Muscle of leg (tissue), 11 donors: ENCODE data around the gene LIPK. TPM values are rescaled to one million over a fixed set of nuclear protein-coding genes. Genes with fewer than 3 reads are reported as not detected.
A peak's percentile ranks its signal among the peaks of the same experiment; 100 is the strongest.

Experiments used
- DNase-seq: peaks from one replicate; pipeline ENCODE4 v3.0.0; 2013
- H3K27ac ChIP-seq: one replicate; pipeline ENCODE4 v1.5.1; 2013; ENCODE audit warnings: mild to moderate bottlenecking, low read length, control low read depth
- H3K27me3 ChIP-seq: one replicate; pipeline ENCODE4 v1.6.1; 2013; ENCODE audit warnings: low read length; ENCODE audit not compliant: control insufficient read depth, insufficient read depth
- H3K36me3 ChIP-seq: one replicate; pipeline ENCODE4 v1.6.1; 2013; ENCODE audit warnings: low read length; ENCODE audit not compliant: control insufficient read depth, insufficient read depth
- H3K4me1 ChIP-seq: one replicate; pipeline ENCODE4 v1.6.1; 2013; ENCODE audit warnings: low read length; ENCODE audit not compliant: control insufficient read depth, insufficient read depth
- H3K4me3 ChIP-seq: one replicate; pipeline ENCODE4 v1.5.1; 2013; ENCODE audit warnings: low read length, control low read depth
- H3K9me3 ChIP-seq: replicated peaks from 2 replicates; pipeline ENCODE4 v1.6.1; 2013; ENCODE audit warnings: low read depth, low read length; ENCODE audit not compliant: control insufficient read depth
- WGBS: methylation state at CpG from one replicate; pipeline ENCODE4 v1.1.5; 2013; ENCODE audit warnings: missing lambda C conversion rate; ENCODE audit not compliant: insufficient coverage; 5-methylcytosine and 5-hydroxymethylcytosine counted together
- polyA plus RNA-seq, 8 donors: library from polyadenylated mRNA; unstranded; fragments of 120-200 nt; gene quantifications; one replicate each; pipeline versions ENCODE4 v1.2.1 to v1.2.3, GENCODE V29; 2013; ENCODE audit warnings: inconsistent platforms in 1 of 8, low replicate concordance in 1 of 8; ENCODE audit not compliant: insufficient read length in 8 of 8, insufficient read depth in 1 of 8
- total RNA-seq: library from RNA; stranded (reverse); fragments of 120-200 nt; gene quantifications from one replicate; pipeline ENCODE4 v1.2.4, GENCODE V29; 2013

LIPK gene
- total and polyA plus RNA-seq, 9 donors = 0.27 to 0.57 TPM; not detected in 7

GRCh38 chr10:88744002-88744401 lies 38.0 kb downstream of the LIPK start:
- Histone ChIP-seq H3K9me3 (no peaks in the 10 kb centered on the region), H3K27me3 (no peaks in the 10 kb centered on the region), H3K36me3 (no peaks in the 10 kb centered on the region), H3K4me3 (no peak overlapping the region), H3K27ac (no peak overlapping the region), H3K4me1 (no peaks in the 10 kb centered on the region)
- WGBS = 85% methylated on average over 5 of the region's 5 CpGs
- no peak for DNase-seq

GRCh38 chr10:88745633-88746032 lies 39.6 kb downstream of the LIPK start:
- no peak for DNase-seq
- H3K36me3 ChIP-seq = no peaks in the 10 kb centered on the region
- H3K4me1 ChIP-seq = no peaks in the 10 kb centered on the region
- no peak overlapping the region for H3K4me3 ChIP-seq
- H3K9me3 ChIP-seq = no peaks in the 10 kb centered on the region
- WGBS = 80% methylated on average over 1 of the region's 1 CpG
- H3K27me3 ChIP-seq = no peaks in the 10 kb centered on the region
- H3K27ac ChIP-seq = no peak overlapping the region

- peak; percentile 54 for DNase-seq
- no peak overlapping the region for H3K4me3 ChIP-seq
- H3K27ac ChIP-seq = no peak overlapping the region
- no peaks in the 10 kb centered on the region for H3K36me3 ChIP-seq
- H3K9me3 ChIP-seq = no peaks in the 10 kb centered on the region
- H3K27me3 ChIP-seq = no peaks in the 10 kb centered on the region
- no peaks in the 10 kb centered on the region for H3K4me1 ChIP-seq
Observed at GRCh38 chr10:88754287-88754686, 48.2 kb downstream of the LIPK start.

- Histone ChIP-seq H3K36me3 (no peaks in the 10 kb centered on the region), H3K4me3 (no peak overlapping the region), H3K27me3 (no peaks in the 10 kb centered on the region), H3K27ac (no peak overlapping the region), H3K9me3 (no peaks in the 10 kb centered on the region), H3K4me1 (no peaks in the 10 kb centered on the region)
- WGBS = no CpG with 5 or more reads among the region's 3 CpGs
- DNase-seq = no peak
Observed at GRCh38 chr10:88755753-88756152, 49.7 kb downstream of the LIPK start.

GRCh38 chr10:88756660-88757059 lies 50.6 kb downstream of the LIPK start:
- Histone ChIP-seq H3K36me3 (no peaks in the 10 kb centered on the region), H3K27me3 (no peaks in the 10 kb centered on the region)
- WGBS = no CpG with 5 or more reads among the region's 1 CpG

GRCh38 chr10:88759366-88760101 lies 53.5 kb downstream of the LIPK start, which contains the start of gene LIPN:
LIPN (plus strand) TSS chr10:88760020; CDS start chr10:88761406, 1,386 bp downstream.
- Histone ChIP-seq H3K27me3 (no peaks in the 10 kb centered on the region), H3K4me3 (no peak within 1 kb of the TSS), H3K27ac (no peak within 1 kb of the TSS), H3K9me3 (no peaks in the 10 kb centered on the region), H3K4me1 (no peaks in the 10 kb centered on the region), H3K36me3 (no peaks in the 10 kb centered on the region)
- 89% methylated on average over 3 of the region's 7 CpGs for WGBS
- peak; percentile 4 for DNase-seq

More at GRCh38 chr10:88756660-88757059, 50.6 kb downstream of the LIPK start:
- Histone ChIP-seq H3K4me1 (no peaks in the 10 kb centered on the region), H3K4me3 (no peak overlapping the region), H3K9me3 (no peaks in the 10 kb centered on the region), H3K27ac (no peak overlapping the region)
- no peak for DNase-seq

- no CpG with 5 or more reads among the region's 1 CpG for WGBS
- Histone ChIP-seq H3K4me1 (no peaks in the 10 kb centered on the region), H3K4me3 (no peak overlapping the region), H3K27me3 (no peaks in the 10 kb centered on the region), H3K27ac (no peak overlapping the region), H3K36me3 (no peaks in the 10 kb centered on the region), H3K9me3 (no peaks in the 10 kb centered on the region)
- no peak for DNase-seq
Observed at GRCh38 chr10:88762906-88763305, 56.9 kb downstream of the LIPK start.

- 50% methylated on average over 1 of the region's 1 CpG for WGBS
- no peaks in the 10 kb centered on the region for H3K9me3 ChIP-seq
- no peaks in the 10 kb centered on the region for H3K4me1 ChIP-seq
- H3K36me3 ChIP-seq = no peaks in the 10 kb centered on the region
- no peak overlapping the region for H3K27ac ChIP-seq
- no peak overlapping the region for H3K4me3 ChIP-seq
- H3K27me3 ChIP-seq = no peaks in the 10 kb centered on the region
- DNase-seq = no peak
Observed at GRCh38 chr10:88763441-88763840, 57.4 kb downstream of the LIPK start.

GRCh38 chr10:88764110-88764509 lies 58.1 kb downstream of the LIPK start:
- no peak for DNase-seq
- Histone ChIP-seq H3K27ac (no peak overlapping the region), H3K9me3 (no peaks in the 10 kb centered on the region), H3K4me1 (no peaks in the 10 kb centered on the region), H3K4me3 (no peak overlapping the region), H3K27me3 (no peaks in the 10 kb centered on the region), H3K36me3 (no peaks in the 10 kb centered on the region)
- WGBS = no CpG with 5 or more reads among the region's 3 CpGs

GRCh38 chr10:88765816-88766215 lies 59.8 kb downstream of the LIPK start:
- H3K27me3 ChIP-seq = no peaks in the 10 kb centered on the region
- no peaks in the 10 kb centered on the region for H3K4me1 ChIP-seq
- no peaks in the 10 kb centered on the region for H3K9me3 ChIP-seq
- WGBS = no CpG with 5 or more reads among the region's 1 CpG
- no peaks in the 10 kb centered on the region for H3K36me3 ChIP-seq
- H3K4me3 ChIP-seq = no peak overlapping the region
- no peak overlapping the region for H3K27ac ChIP-seq
- DNase-seq = no peak

GRCh38 chr10:88769384-88769783 lies 63.3 kb downstream of the LIPK start:
- no CpG with 5 or more reads among the region's 1 CpG for WGBS
- Histone ChIP-seq H3K27ac (no peak overlapping the region), H3K9me3 (no peaks in the 10 kb centered on the region), H3K4me3 (no peak overlapping the region), H3K36me3 (no peaks in the 10 kb centered on the region), H3K27me3 (no peaks in the 10 kb centered on the region), H3K4me1 (no peaks in the 10 kb centered on the region)
- no peak for DNase-seq
